ENCODE results near the gene CPT2.
A peak's percentile ranks its signal among the peaks of the same experiment; 100 is the strongest.

The CPT2 gene

DNA sequence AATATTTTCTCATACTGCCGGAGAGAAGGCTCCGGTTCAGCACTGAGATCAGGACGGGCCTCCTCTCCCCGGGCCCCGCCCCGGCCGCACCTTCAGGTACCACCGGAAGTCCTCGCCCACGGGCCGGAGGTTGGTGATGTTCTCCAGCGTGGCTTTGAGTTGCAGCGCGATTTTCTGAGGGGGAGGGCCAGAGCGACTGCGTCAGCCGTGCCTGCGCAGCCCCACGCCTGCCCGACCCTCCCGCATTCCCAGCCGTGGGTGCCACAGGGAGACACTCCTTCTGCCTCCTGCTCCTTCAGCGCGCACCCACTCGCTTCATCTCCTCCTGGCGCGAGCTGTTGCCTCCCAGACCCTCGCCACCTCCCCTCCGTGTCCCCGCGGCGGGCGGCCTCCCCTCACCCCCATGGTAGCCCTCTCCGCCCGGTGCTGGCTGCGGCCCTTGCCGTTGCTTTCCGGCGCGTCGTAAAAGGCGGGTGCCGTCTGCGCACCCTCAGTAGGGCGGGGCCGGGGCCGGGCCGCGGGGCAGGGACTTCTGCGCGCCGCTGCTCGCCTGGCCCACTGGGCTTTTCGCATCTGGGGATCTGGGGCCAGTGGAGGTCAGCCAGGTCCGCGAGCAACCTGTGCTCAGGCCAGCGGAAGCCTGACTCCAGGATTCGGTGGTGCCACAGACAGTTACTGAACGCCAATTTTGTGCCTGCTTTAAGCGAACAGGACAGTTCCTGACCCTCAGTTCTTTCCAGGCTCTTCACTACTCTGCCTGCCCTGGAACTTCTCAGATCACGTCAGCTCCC lies 23.7 kb downstream of the CPT2 start, which contains the start of gene CZIB:
TSS of gene CZIB (minus strand) at position 464 of the 791 bp plus-strand sequence. CDS start at position 405, 59 bp downstream.
- peak; percentile 89 for DNase-seq

DNA sequence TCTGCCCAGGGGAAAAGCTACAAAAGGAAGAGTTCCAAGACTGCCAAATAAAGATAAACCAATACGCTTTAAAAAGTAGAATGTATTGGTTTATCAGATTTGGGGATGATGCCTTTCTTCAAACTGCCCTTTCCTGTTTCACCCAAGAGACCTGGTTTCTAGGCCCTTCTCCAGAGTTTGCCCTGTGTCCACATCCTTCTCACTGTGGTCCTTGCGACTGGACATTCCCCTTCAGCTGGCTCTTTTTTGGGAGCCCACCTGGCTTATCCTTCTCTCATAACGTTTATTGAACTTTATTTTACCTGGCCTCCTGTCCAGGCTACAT lies 24.3 kb downstream of the CPT2 start:
- DNase-seq: no peak

DNA sequence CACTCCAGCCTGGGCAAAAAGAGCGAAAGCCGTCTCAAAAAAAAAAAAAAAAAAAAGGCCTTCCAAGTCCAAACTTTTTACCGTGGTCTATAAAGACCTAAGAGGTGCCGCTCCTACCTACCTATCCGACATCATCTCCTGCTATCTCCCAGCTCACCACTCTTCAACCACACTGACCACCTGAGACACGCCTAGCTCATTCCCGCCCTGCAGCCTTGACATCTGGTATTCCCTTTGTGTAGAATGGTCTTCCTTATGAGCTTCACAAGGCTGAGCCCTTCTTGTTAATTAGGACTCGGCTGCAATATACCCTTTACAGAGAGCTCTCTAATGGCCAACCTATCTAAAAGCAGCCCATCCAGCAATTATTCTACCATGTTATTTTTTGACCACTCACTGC lies 41.0 kb downstream of the CPT2 start:
- DNase-seq: no peak

DNA sequence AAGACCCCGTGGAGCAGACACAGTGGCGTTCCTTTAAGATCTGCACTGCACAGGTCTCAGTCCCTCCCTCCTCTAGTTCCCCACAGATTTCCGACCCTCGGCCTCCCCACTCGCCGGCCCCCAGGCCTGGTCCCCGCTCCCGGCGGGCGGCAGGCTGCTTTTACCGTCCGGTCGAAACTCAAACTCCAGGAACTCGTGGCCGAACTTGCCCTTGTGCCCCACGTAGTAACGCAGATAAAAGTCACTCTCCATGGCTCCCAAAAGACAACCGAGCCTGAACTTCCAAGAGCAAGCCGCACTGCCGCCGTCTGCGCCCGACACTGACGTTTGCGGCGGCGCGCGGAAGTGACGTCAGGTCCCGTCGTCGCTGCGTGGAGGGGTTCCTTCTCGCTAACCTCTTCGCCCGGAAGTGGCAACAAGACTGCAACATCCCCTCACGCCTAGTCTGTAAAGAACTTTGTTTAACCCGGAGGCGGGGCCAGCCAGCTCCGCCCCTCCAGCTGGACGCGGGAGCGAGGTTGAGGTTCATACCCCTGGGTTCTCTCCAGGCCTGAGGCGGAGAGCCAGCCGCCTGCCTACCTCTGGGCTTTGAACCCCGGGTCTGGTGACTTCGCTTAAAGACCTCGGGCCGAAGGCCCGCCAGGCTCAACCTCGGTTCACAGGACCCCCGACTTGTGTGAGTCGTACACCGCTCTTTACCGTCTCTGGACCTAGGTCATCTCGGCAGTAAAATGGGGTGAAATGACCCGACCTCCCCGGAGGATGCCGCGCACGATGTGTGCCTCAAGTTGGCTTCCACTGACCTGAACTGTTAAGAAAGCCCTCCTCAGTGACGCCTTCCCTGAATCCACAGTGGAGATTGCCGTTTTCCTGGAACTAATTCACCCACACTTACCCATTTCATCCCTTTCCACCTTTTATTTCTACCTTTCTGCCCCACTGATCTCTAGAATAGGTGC lies 41.9 kb downstream of the CPT2 start, which contains the start of gene MAGOH:
TSS of gene MAGOH (minus strand) at position 322 of the 959 bp plus-strand sequence. CDS start at position 252, 70 bp downstream.
- peak; percentile 95 for DNase-seq

DNA sequence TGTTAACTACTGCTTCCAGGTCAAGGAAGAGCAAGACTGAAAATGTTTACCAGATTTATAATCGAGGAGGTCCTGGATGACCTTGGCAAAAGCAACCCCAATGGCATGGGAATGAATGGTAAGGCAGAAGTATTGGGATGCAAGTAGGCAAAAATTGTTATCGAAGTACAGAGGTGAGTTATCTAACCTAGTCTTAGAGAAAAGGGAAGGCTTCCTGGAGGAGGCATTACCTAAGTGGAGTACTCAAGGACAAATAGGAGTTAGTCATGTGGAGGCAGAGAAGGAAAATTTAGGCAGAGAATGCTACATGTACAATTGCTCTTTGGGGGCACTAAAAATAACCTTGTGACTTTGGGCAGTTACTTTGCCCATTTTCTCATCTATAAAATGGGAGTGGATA lies 45.2 kb downstream of the CPT2 start:
- DNase-seq: no peak

DNA sequence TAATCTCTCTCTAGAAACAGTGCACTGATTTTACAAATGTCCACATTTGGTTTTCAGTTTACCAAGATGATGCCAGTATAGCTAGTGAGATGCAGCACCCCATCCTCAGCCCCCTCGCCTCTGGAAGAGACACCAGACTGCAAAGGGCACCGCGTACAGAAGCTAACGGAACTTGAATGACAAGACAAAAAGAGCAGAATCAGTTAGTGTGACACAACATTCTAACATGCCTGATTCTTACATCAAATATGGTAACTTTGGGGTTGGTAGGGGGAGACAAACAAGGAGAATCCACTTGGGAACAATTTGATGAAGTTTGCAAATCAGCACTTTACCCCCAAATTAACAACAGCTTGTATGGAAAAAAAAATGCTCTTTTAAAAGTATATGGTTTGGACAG lies 45.8 kb downstream of the CPT2 start:
- no peak for DNase-seq

DNA sequence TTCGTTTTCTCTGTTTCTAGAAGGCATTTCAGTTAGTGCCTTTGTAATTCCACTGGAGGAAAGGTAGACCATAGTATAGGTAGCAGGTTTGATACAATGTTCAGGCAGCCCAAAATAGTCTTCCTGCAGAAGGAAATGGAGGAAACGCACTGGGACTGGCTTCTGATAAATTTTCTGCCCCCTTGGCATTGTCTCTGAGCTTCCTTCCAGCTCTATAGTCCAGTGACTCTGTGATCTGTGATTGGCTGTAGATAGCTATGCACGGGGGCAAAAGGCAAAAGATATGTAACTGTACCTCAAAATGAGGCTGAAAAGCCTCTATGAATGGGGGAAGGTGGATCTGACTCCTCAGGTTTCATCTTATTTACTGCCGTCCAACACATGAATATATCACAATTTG lies 47.5 kb downstream of the CPT2 start:
- DNase-seq: no peak

DNA sequence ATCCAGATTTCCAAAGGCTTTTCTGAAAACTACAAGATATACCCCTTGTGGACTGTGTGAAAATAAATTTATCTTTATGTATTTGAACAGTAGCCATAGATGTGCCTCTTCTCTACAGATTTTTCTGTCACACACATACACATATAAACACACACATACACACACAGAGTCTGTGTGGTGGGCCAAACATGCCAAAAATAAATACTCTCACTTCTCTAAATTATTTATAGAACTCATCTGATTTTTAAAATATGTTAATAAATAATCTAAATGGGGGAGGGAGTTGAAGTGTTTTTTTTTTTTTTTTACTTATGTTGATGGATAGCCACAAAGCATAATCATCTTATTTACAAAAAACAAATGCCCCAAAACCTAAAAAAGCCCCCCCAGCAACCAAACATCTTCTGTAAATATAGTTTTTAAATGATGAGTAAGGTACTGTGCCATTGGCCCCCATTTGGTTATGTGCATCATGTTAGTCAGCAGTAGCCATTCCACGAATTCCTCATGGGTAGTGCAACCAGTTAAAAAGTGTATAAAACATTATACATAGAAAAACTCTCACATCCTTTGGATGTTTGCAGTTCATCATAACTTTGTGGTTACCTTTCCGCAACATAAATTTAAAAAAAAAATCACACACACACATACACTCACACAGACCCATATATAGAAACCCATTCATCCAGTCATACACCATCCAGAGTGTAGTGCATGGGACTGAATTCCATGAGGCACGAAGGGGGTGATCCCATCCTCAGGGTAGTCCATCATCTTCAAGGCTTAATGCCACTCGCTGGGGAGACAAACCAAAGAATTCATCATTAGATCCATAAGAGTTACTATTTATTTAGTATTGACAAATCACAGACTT lies 49.9 kb downstream of the CPT2 start:
- DNase-seq: no peak

DNA sequence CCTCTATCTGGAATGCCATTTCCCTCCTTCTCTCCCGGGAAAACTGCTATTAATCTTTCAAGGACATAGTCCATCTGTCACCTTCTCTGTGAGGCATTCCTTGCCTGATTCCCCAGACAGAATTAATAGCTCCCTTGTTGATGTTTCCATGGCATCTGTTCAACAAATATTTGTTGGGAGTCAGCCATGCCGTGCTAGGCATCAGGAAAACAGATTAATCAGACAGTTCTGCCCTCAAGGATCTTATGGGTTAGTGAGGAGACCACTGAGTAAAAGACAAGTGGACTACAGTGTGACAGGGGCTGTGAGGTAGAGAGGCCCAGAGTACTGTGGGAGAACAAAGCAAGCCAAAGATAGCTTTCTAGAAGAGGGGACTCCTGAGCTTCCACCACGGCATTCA lies 53.1 kb downstream of the CPT2 start:
- DNase-seq: no peak

DNA sequence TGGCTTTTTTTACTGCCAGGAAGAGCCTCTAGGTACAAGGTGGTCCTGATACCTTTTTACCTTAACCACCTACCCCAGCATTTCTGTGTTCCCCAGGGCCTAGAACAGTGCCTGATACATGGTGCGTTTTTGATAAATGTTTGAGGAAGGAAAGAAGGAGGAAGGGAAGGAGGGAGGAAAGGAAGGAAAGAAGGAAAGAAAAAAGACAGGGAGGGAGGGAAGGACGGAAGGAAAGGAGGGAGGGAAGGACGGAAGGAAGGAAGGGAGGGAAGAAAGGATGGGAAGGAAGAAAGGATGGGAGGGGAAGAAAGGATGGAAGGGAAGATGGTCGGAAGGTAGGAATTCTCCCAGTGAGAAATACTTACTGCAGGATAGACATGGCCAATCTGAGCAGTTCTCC lies 53.7 kb downstream of the CPT2 start:
- DNase-seq: no peak

DNA sequence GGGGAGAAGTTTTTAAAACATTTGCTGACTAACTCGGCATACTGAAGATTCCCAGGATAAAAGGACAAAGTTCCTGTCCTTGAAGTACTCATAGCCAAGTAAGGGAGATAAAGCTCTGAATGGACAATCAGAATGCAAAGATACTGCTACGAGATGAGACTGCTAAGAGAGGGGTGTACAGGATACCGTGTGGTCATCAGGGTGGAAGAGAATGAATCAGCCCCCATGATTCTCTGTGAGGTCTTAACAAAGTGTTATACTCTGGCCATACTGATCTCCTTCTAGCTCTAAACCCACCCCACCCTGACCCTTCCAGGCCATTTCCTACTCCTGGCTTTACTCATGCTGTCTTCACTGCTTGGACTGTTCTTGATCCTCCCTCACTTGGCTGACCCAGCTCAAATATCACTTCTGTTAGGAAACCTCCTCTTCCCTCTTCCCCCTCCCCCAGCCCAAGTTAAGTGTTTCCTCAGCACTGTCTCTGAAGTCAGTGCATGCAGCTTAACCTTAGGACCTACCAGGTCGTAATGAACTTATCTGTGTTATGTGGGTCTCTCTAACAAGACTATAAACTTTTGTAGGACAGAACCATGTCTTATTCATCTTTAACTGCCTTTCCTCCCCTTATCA lies 57.5 kb downstream of the CPT2 start:
- DNase-seq: no peak

DNA sequence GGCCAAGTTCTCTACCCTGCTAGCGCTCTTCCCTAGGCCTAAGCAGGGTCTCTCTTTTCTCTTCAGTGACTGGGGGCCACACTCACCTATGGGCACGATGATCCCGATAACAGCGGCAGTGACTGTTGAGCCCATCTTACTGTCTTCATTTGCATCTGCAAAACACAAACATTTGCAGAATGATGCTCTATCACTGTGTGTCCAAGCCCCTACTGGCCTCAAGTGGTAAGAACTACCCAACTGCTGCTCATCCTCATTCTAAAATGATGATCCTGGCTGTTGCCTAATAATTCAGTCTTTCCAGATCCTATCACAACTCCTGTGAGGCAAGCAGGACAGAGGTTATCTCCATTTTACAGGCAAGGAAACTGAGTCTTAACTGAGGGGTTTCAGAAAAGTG lies 58.4 kb downstream of the CPT2 start:
- no peak for DNase-seq

DNA sequence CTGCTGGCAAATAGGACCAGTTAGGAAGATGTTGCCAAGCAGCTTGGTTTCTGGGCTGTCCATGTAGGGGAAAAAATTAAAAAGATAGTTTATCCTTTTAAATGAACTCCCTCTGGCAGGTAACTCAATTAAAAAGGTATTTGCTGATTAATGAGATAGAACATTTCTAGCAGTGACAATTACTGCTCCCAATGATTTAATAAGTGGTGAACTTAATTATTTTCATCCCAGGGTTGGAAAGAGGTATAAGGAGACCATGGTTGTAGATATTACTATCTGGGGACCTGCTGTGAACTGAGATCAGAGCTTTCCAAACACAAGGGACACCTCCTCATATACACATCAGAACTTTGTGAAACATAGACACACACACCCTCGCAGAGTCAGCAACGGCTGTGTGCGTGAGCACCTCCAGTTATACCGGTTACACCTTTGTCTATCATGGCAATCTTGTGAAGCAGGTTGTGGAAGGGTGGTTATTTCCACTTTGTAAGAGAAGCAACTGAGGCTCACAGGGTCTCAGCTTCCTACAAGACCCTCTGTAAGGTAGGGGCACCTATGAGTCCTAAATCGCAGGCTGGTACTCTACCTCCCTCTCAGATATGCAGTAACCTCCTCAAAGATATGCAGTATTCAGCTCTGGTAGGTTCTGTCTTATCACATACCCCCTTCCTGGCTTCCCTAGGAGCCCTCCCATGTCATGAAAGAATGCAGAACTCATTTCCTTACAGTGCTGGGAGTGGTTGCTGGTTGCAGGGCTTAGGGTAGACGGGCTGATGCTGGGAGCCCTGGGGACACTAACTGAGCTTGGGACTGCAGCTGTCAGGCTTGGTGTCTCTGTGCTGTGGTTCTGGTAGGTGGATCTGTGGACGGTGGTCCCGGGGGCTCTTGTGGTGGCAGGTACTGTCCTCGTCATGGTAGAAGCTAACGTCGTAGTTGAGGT lies 60.2 kb downstream of the CPT2 start:
- no peak for DNase-seq

DNA sequence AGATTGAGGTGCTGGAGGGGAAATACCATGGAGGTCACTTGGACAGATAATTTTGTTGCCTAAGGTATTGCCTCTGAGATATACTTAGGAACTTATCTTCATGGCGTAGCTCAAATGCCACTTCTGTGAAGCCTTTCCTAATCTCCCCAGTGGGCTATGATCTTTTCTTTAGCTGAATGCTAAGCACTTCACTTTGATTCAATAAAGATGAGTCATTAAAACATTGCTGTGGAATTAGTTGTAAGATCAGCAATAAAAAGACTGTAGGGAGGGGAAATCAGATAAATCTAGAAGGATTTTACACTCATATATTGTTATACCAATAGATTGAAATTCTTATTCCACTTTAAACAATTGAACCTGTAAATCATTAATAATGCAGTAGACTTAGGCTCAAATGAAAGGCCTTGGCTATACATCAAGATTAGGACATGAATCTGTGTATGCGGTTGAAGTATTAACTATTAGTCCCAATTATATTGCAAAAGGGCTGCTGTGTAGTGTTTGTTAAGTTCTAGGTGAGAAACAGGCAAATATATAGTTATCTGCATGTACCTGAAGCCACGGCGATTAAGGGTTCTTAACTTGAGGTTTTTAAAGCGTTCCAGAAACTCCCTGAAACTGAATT lies 60.9 kb downstream of the CPT2 start:
- DNase-seq: no peak

DNA sequence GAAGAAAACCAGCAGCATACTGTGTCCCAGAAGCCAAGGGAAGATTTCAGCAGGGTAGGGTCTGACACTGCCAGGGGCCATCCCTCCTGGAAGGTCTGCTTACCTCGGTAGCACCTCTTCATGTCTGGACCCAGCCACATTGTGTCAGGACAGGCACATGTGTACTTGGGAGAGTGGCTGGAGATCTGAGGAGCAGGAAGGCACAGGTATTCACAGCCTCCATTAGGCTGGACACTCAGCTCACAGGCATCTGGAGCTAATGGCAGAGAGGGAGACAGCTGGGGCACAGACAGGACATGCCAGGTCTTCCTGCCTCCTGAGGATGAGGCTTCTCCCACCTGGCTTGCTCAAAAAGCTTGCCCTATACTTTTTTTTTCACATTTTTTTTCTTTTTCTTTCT lies 61.6 kb downstream of the CPT2 start:
- DNase-seq: no peak

DNA sequence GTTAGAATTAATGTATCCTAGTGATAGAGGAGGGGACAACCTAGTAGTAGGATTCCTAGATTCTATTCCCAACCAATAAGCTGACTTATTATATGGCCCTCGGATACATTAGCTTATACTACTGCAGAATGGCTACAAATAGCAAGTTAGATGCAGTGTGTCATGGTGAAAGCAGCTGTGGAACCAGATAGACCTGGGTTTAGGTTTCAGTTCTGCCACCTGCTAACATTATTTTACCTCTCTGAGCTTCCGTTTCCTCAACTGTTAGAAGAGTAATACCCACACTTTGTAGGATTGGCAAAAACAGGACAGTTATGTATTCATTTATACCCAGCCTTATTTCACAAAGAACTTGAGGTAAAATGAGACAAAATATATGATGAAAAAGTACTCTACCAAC lies 63.3 kb downstream of the CPT2 start:
- no peak for DNase-seq

DNA sequence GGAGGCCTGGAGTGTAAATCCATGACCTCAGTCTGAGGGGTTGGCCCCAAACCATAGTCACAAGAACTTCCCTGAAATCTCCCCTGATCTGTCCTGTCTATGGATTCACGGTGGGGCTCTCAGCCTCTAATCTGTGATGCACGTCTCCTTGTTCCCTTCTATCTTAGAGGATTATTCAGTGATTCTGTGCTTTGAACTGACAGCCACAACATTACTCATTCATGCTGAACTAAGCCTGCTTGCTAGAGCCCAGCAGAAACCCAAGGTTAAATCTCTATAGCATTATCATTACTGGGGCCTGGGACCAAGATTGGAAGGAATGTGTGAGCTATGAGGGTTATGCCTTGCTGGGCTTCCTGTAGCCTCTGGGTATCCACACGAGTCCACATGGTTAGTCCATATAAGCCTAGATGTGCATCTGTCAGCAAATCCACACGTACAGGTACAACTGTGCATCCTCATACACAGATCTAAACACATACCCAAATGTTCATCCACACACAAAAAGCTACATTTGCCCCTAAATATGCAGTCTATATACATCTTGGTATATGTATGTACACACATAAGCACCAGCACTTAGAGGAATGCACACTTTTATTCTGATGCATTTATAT lies 64.1 kb downstream of the CPT2 start:
- DNase-seq: no peak

DNA sequence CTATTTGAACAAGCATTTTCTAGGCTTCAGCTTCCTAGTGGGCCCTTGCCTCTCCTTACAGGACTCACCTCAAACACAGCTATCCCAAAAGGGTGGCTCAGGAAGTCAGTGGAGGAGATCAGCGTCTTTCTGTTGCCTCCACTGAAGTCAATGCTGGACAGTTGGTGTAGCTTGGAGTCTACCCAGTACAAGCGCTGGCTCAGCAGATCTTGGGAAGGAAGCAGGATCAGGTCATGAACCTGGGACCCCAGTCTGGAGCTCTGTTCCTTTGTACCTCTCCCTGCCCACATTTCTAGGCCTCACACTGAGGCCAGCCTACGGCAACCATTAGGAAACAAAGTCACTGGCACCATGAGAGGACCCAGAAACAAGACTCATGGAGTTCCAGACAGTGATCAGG lies 65.4 kb downstream of the CPT2 start:
- no peak for DNase-seq

All from activated T-cell treated with anti-CD3 and anti-CD28 coated beads for 4 hours (primary cell).